Heart left ventricle (tissue), 16 donors: ENCODE results near the gene SLAMF8. TPM values are rescaled to one million over a fixed set of nuclear protein-coding genes. Genes with fewer than 3 reads are reported as not detected.

Source experiments
- ATAC-seq, 4 donors: fragments of 200-7000 bp; cut with Tn5 transposase; one replicate each; pipeline ENCODE4 v1.9.1; 2020 to 2022; ENCODE audit warnings: moderate library complexity in 4 of 4, mild to moderate bottlenecking in 3 of 4, moderate number of reproducible peaks in 1 of 4
- DNase-seq, 5 donors: peaks; one replicate each; pipeline ENCODE4 v3.0.0-alpha.2; 2020
- H3K27ac ChIP-seq, 12 donors: fragments of 200-600 bp; sonication (generic) in 4 of 12; one replicate each; pipeline versions ENCODE4 v1.5.0 to v1.8.0; 2016 to 2022; ENCODE audit warnings: mild to moderate bottlenecking in 2 of 12
- H3K27me3 ChIP-seq, 9 donors: fragments of 200-600 bp; sonication (generic) in 2 of 9; one replicate each; pipeline versions ENCODE4 v1.5.1 to v1.8.0; 2016 to 2022; ENCODE audit warnings: mild to moderate bottlenecking in 3 of 9
- H3K36me3 ChIP-seq, 9 donors: fragments of 200-600 bp; sonication (generic) in 2 of 9; one replicate each; pipeline versions ENCODE4 v1.5.0 to v1.8.0; 2018 to 2022; ENCODE audit warnings: mild to moderate bottlenecking in 2 of 9
- H3K4me1 ChIP-seq, 12 donors: fragments of 200-600 bp; sonication (generic) in 4 of 12; one replicate each; pipeline versions ENCODE4 v1.5.0 to v1.8.0; 2016 to 2022; ENCODE audit warnings: mild to moderate bottlenecking in 3 of 12
- H3K4me3 ChIP-seq, 12 donors: fragments of 200-600 bp; sonication (generic) in 4 of 12; one replicate each; pipeline versions ENCODE4 v1.5.0 to v1.8.0; 2017 to 2022; ENCODE audit warnings: mild to moderate bottlenecking in 9 of 12, moderate library complexity in 4 of 12
- H3K9me3 ChIP-seq, 12 donors: fragments of 200-600 bp; sonication (generic) in 4 of 12; one replicate each; pipeline versions ENCODE4 v1.5.0 to v1.8.0; 2016 to 2022; ENCODE audit warnings: mild to moderate bottlenecking in 1 of 12
- CTCF ChIP-seq, 12 donors: fragments of 200-600 bp; sonication (generic) in 4 of 12; IDR thresholded peaks; one replicate each; pipeline versions ENCODE4 v1.5.0 to v1.8.0; 2018 to 2022; ENCODE audit warnings: antibody characterized with exemption in 12 of 12, mild to moderate bottlenecking in 5 of 12
- POLR2A ChIP-seq, 2 donors: fragments of 450-650 bp; IDR thresholded peaks; one replicate each; pipeline ENCODE4 v1.6.1; 2017; ENCODE audit warnings: antibody characterized with exemption in 2 of 2, mild to moderate bottlenecking in 2 of 2, moderate library complexity in 2 of 2
- WGBS, 4 donors: extraction: QIAGEN DNeasy Blood & Tissue Kit in 2 of 4; methylation state at CpG; one replicate each; pipeline versions ENCODE4 v1.1.5 to v1.1.7; 2013 to 2018; 5-methylcytosine and 5-hydroxymethylcytosine counted together
- intact Hi-C, 10 donors: fragments of 100-400 bp; cut with DNase I; formaldehyde crosslinking; loops; one replicate each; pipeline versions ENCODE4 v1.11.1 to v1.14.2; 2022
- polyA plus RNA-seq, 2 donors: library from polyadenylated mRNA; stranded (reverse); fragments of 200-250 nt; gene quantifications; one replicate each; pipeline ENCODE4 v1.2.3, GENCODE V29; 2013
- total RNA-seq, 9 donors: library from RNA; depleted of rRNA in 2 of 9; stranded (reverse); fragments of >200 nt in 2 of 9; fragmentation: NEBNext Ultra II Directional in 3 of 9; extraction: Animal tissue kit (Norgen Biotek cat#: 25700) in 3 of 9; gene quantifications; one replicate each; pipeline versions ENCODE4 v1.1.0 to v1.2.4, GENCODE V29; 2016 to 2023
- donor health status: ischemic (EF 13 %, LVEDD 7.1; RV severe dilation, severe dysfunction).
- donor health status: healthy with polysubstance abuse.
- donor health status: DM: no; HTN: yes; CAD: no.
- donor health status: DM: no; HTN: no; CAD: no.
- donor health status: ischemic (EF 25% LVEDD 6.9; RV normal size, moderate dysfunction).
- donor health status: ischemic (EF 25% LVEDD 5.7; RV mildly dilated, moderate dysfunction).
- donor health status: healthy.
- donor health status: DM: yes; HTN: yes; CAD: no.
- donor health status: ischemic (EF 35%, LVEDD 5.7; RV mildly dilated, moderate dysfunction).
- donor health status: nonischemic (EF 11% LVEDD 7.7; RV severe dilation, severe dysfunction).
- donor health status: DM: yes; HTN: yes; CAD: no.
- donor health status: PGD.
- donor health status: ischemic (EF 29% LVEDD 5.4; RV normal size, mild dysfunction).
- donor health status: nonischemic (EF 23%, LVEDD 6.1; RV moderate dilation, normal function).

Gene SLAMF8
- total and polyA plus RNA-seq, 11 donors: 0.50 to 44.9 (median 1.5) TPM

- Histone ChIP-seq H3K27me3 (no peaks in the 10 kb centered on the region), H3K27ac (peak within 1 kb of the TSS; percentile 71 to 91 (median 78)), H3K9me3 (no peaks in the 10 kb centered on the region), H3K36me3 (no peaks in the 10 kb centered on the region), H3K4me1 (peaks cover 0 to 25% (median 11%) of the 10 kb centered on the region in 12 donors), H3K4me3 (peak within 1 kb of the TSS; percentile 60 to 96 (median 78))
- intact Hi-C loops: loop anchor here in 7 of 10 donors (1.0 to 10.0 kb wide), 5 partner anchors 74 to 251 kb away; partner anchors contain the start of gene PIGM (in 2 of the 7)
- WGBS, 4 donors: 2 to 4% (median 2%) methylated on average over 37 to 88 of the region's 88 CpGs
- DNase-seq: peak; percentile 98
- ATAC-seq: peak; percentile 99
- peak; percentile 87 to 98 (median 93) for TF ChIP-seq CTCF (IDR thresholded peaks at IDR 0.05)
- peak in 1 of 2 donors; percentile 70 for TF ChIP-seq POLR2A (IDR thresholded peaks at IDR 0.05)
Measured at GRCh38 chr1:159780583-159781582, 45.8 kb upstream of the SLAMF8 start, which contains the start of gene DUSP23. Gene DUSP23, plus strand, starts transcription at chr1:159780962. Its CDS starts 139 bp downstream, at chr1:159781101.

- TF ChIP-seq POLR2A (IDR thresholded peaks at IDR 0.05): no peak
- no peak for TF ChIP-seq CTCF (IDR thresholded peaks at IDR 0.05)
- ATAC-seq: no peak
- Histone ChIP-seq H3K4me1 (peaks cover 0 to 25% (median 11%) of the 10 kb centered on the region in 12 donors), H3K4me3 (peak overlapping the region in 7 of 12 donors; percentile 73 to 96 (median 78)), H3K27ac (peak overlapping the region in 5 of 12 donors; percentile 76 to 91 (median 78)), H3K9me3 (no peaks in the 10 kb centered on the region), H3K27me3 (no peaks in the 10 kb centered on the region), H3K36me3 (no peaks in the 10 kb centered on the region)
- intact Hi-C loops: loop anchor here in 7 of 10 donors (1.0 to 10.0 kb wide), 5 partner anchors 73 to 250 kb away; partner anchors contain the start of gene PIGM (in 2 of the 7)
- no peak for DNase-seq
- 95 to 97% (median 97%) methylated on average over 8 to 12 of the region's 12 CpGs for WGBS, 4 donors
Measured at GRCh38 chr1:159781992-159782391, 44.7 kb upstream of the SLAMF8 start.

- DNase-seq: no peak
- H3K27me3 ChIP-seq: no peaks in the 10 kb centered on the region
- H3K4me3 ChIP-seq: no peak overlapping the region
- H3K9me3 ChIP-seq: no peaks in the 10 kb centered on the region
- no peaks in the 10 kb centered on the region for H3K36me3 ChIP-seq
- 45 to 56% (median 48%) methylated on average over 1 of the region's 1 CpG for WGBS, 4 donors
- ATAC-seq: no peak
- TF ChIP-seq POLR2A (IDR thresholded peaks at IDR 0.05): no peak
- TF ChIP-seq CTCF (IDR thresholded peaks at IDR 0.05): no peak
- intact Hi-C loops: loop anchor here in 7 of 10 donors (5.0 to 10.0 kb wide), 3 partner anchors 109 to 249 kb away; partner anchors contain the start of gene PIGM (in 2 of the 7)
- peaks cover 0 to 25% (median 11%) of the 10 kb centered on the region in 12 donors for H3K4me1 ChIP-seq
- no peak overlapping the region for H3K27ac ChIP-seq
Measured at GRCh38 chr1:159783724-159784123, 42.9 kb upstream of the SLAMF8 start.

GRCh38 chr1:159786465-159786864 lies 40.2 kb upstream of the SLAMF8 start:
- H3K4me3 ChIP-seq: no peak overlapping the region
- H3K36me3 ChIP-seq: no peaks in the 10 kb centered on the region
- H3K27ac ChIP-seq: no peak overlapping the region
- intact Hi-C loops: loop anchor here in 1 of 10 donors (10.0 kb wide), 1 partner anchor 218 kb away; no protein-coding TSS in a partner anchor
- no peak for TF ChIP-seq CTCF (IDR thresholded peaks at IDR 0.05)
- no peak for TF ChIP-seq POLR2A (IDR thresholded peaks at IDR 0.05)
- H3K27me3 ChIP-seq: peaks cover 0 to 5% (median 0%) of the 10 kb centered on the region in 9 donors
- peaks cover 0 to 8% (median 3%) of the 10 kb centered on the region in 12 donors for H3K4me1 ChIP-seq
- ATAC-seq (no peak), DNase-seq (no peak)
- H3K9me3 ChIP-seq: no peaks in the 10 kb centered on the region
- 43 to 54% (median 47%) methylated on average over 3 of the region's 3 CpGs for WGBS, 4 donors
